DMS153 (cell line): Measurements from ENCODE around the gene MYO1B.
"Not testable (repeated sequence)": the region's sequence is repeated elsewhere in the genome, so short reads cannot be mapped to it uniquely, and the experiment has no call there.

ENCODE experiments used
- DNase-seq: peaks from one replicate; lab custom pipeline; 2025; lab: John Stamatoyannopoulos, UW

Gene MYO1B

GRCh38 chr2:191405546-191405945 is 160.3 kb downstream of the MYO1B start:
- no peak for DNase-seq

DNA sequence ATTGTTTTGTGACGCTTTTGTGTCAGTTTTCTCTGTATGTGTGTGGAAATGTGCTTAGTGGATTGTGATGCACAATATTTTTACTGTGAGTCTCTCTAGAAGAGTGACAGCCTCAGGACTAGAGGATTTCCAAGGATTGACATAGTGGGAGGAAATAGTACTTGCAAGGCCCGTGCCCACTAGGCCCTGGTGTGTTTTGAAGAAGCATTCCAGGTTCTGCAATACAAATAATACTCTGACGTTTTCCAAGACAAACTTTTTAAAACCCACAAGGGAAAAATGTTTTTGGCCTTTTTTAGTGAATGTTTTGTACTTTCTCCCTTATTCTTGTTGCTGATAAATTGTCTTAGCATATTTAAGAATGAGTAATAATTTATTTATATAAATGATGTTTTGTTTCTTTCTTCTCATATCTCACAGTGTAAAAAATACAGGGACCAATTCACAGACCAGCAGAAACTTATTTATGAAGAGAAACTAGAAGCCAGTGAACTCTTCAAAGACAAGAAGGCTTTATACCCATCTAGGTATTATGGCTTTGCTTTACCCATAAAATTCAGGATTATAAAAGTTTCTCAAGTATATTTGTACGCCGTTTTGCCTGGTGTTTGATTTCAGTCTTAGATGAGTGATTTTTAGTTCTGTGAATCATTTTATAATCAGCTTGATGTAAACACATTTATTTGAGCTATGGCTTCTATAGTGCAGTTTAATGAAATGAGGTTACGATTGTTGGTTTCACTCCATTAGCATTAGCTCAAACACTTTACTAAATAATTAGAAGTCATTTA is 165.6 kb downstream of the MYO1B start:
- no peak for DNase-seq

- DNase-seq: no peak
Measured at GRCh38 chr2:191411472-191411871, 166.3 kb downstream of the MYO1B start.

DNA sequence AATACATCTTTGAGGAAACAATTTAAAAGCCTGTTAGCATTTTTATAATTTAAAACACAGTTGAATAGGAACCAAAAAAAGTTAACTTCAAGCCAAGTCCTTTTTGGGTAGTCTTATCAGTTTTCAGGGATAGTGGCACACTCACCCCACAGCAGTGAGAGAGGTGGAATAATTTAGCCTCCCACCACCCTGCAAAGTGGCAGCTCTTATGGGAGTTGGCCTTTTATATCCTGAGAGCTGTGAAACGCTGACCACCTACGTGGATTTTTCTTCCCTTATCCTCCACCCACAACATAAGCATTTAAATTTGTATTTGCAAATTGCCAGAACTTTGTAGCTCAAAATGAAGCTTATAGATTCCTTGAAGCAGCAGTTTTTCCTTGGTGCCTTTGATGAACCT is 167.1 kb downstream of the MYO1B start:
- no peak for DNase-seq

GRCh38 chr2:191415101-191415500 is 169.9 kb downstream of the MYO1B start:
- no peak for DNase-seq

DNA sequence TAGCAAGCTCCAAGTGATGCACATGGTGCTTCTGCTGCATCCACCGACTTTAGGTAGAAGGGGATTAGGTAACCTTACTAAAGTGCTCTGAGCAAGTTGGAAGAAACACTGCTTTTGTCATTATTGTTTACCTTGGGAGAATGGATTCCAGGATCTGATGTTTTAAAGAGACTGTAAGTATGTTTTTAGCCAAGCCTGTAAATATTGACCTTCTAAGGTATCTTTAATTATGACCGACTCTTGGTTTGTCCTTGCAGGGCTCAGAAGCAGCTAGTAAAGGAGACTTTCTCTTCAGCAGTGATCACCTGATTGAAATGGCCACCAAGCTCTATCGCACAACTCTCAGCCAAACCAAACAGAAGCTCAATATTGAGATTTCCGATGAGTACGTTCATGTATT is 170.7 kb downstream of the MYO1B start:
- no peak for DNase-seq

GRCh38 chr2:191417746-191418145 is 172.5 kb downstream of the MYO1B start:
- no peak for DNase-seq

DNA sequence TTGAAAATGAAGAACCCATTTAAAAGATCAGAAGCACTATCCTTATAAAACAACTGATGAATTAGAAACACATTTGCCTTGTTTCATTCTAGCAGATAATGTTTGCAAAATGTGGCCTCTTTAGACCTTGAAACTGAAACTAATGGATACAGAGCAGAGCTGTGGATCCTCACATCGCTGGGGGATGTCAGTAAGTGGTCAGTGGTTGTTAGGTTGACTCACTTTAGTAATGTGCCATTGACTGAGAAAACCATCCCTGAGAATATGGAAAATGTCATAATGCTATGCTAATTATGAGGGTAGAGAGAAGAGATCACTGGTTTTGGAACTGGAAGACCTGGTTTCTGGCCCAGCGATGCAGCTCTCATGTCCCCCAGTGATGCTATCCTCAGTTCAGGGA is 176.7 kb downstream of the MYO1B start:
- DNase-seq: no peak

- no peak for DNase-seq
Measured at GRCh38 chr2:191427031-191427430, 181.8 kb downstream of the MYO1B start.

DNA sequence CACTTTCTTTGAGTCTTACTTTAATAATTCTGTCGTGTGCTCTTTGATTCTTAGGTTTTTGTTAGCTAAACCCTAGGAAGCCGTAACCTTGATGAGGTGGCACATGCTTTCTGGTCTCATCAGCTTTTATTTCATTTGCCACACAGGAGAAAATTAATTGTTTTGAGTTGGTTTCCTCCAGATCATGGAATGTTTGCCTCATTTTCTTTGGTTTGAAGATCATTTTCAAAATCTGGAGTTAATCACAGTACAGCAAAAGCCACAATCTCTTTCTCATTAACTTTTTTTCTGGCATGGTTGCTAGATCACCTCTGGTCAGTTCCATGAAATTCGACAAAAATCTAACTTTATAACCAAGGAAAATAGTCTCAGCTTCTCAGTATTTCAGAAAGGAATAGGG is 182.9 kb downstream of the MYO1B start:
- DNase-seq: no peak

DNA sequence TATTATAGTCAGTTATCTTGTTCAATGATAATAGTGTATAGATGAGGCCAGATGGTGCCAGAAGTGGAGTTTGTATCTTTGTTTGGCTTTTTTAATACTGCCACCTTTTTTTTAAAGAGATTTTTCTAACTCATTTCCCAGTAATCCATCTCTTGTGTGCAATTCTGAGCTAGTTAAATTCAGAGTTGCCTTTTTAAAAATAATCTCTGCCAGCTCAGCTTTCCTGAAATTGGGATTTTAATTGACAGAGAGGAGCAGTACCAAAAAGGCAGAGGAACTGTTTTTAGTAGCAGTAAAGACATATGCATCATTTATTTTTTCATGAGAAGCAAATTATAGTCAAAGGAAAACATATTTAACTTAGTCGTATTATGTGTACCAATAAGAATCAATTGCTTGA is 185.3 kb downstream of the MYO1B start:
- DNase-seq: no peak

GRCh38 chr2:191432121-191432520 is 186.9 kb downstream of the MYO1B start:
- no peak for DNase-seq

DNA sequence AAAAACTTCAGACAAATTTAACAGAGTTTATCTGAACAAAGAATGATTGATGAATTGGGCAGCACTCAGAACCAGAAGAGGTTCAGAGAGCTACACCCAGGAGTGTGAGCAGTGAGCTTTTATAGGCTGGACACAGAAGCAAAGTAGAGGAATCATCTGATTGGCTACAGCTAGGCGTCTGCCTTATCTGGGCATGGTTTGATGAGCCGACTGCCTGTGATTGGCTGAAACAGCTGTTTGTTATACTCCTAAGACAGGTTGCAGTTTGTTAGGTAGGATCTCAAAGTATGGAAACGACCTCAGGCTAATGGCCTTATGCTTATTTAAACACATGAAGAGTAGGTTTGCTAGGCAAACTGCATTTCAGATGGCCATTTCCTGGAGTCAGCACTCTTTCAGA is 188.9 kb downstream of the MYO1B start:
- DNase-seq: no peak

GRCh38 chr2:191435141-191435540 is 189.9 kb downstream of the MYO1B start:
- no peak for DNase-seq

- no peak for DNase-seq
Measured at GRCh38 chr2:191436368-191437055, 191.3 kb downstream of the MYO1B start.

DNA sequence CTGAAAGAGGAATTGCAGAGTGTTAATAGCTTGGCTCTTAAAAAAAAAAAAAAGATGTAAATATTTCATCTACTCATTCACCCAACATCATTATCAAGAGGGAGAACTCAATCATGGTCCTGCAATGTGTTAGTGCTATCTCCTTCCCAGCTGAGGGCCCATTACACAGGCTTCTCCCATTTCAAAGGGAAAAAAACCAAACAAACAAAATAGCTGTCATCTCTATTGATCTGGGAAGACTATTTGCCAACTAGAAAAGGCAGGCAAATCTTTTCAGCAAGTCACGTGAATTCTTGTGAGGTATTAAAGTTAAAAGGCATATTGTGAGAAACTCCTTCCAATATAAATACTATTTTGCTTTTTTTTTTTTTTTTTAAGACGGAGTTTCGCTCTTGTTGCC is 194.3 kb downstream of the MYO1B start:
- DNase-seq: no peak

DNA sequence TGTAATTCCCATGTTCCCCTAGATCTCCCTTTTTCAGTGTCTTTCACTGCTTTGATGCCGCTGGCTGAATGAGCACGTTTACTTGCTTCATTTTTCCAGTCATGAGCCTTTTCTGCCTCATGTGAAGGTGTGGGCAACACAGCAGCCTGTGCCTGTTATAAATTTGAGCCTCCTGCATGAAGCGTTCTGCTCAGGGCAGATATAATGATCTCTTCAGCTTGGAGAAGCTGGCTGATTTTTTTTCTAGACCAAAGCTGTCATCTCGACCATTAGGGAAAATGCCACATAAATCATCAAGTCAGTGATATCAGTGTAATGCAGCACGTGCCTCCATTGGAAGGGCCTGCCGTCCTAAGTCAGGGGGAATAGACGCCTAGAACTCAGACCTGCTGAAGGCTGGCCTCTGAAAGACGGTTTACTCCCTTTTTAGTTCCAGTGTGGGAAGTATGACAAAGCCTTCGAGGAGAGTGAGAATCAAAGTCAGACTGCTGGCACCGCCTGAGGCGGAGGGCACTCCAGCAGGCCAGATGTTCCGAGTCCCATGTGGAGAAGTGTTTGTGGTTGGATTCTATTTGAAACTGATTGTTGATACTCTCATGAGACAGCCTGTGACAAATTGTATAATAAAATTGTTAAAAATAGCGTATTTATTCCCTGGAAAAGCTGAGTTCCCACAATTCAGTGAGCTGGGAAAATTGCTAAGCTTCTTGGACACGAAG is 196.5 kb downstream of the MYO1B start:
- DNase-seq: no peak

DNA sequence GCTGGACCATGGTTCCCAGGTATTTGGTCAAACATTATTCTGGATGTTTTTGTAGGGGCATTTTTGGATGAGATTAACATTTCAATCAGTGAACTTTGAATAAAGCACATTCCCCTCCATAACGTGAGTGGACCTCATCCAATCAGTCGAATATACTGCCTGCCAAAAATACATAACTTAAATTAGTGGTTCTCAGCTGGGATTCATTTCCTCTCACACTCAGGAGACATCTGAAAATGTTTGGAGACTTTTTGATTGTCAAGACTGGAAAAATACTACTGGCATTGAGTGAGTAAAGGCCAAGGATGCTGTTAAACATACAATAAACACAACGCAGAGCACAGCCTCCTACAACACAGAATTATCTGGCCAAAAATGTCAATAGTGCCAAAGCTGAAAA is 198.2 kb downstream of the MYO1B start:
- no peak for DNase-seq

GRCh38 chr2:191446910-191447309 is 201.7 kb downstream of the MYO1B start:
- DNase-seq: no peak

- DNase-seq: no peak
Measured at GRCh38 chr2:191451116-191451515, 205.9 kb downstream of the MYO1B start.

GRCh38 chr2:191452065-191452464 is 206.9 kb downstream of the MYO1B start:
- DNase-seq: no peak

DNA sequence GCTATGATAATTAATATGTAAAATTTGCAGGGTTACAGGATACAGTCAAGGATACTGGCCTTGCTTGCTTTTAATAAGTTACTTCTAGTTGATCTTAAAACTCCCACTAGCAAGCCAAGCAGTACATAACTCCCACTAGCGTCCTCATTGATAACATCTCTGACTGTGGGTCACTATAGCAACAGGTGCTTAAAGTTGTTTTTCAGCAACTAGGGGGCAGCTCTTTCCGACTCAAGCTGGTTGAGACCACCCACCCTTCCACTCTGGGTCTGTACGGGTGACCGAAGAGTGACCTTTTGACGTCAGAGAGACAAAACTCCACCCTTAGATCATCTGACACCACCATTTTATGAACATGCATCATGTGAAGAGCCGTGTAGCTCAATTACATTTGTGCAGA is 208.6 kb downstream of the MYO1B start:
- DNase-seq: no peak

DNA sequence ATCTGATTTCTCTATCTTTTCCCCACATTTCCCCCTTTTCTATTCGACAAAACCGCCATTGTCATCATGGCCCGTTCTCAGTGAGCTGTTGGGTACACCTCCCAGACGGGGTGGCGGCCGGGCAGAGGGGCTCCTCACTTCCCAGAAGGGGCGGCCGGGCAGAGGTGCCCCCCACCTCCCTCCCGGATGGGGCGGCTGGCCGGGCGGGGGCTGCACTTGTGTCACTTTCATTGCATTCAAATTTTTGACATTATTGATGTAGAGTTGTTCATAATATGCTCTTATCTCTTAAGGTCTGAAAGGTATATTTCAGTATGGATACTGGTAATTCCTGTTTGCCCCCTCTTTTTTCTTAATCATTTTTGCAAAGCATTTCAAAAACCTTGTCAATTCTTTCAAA is 211.3 kb downstream of the MYO1B start:
- not testable (repeated sequence) for DNase-seq
